Chondrocyte (in vitro differentiated cells): Measurements from ENCODE around the gene MTCH1. TPM values are rescaled to one million over a fixed set of nuclear protein-coding genes. Genes with fewer than 3 reads are reported as not detected.
"Not testable (repeated sequence)": the region's sequence is repeated elsewhere in the genome, so short reads cannot be mapped to it uniquely, and the experiment has no call there.

Experiments
- DNase-seq: peaks from one replicate; pipeline ENCODE4 v3.0.0; 2021; ENCODE audit warnings: mixed read lengths, low spot score
- H3K27ac Mint-ChIP-seq: one replicate; pipeline ENCODE4 v1.8.0; 2021; ENCODE audit warnings: mild to moderate bottlenecking, moderate library complexity, mixed read lengths; ENCODE audit not compliant: unreplicated experiment
- H3K27me3 Mint-ChIP-seq: 2 replicates; pipeline ENCODE4 v1.8.0; 2021; ENCODE audit warnings: low read depth, mixed read lengths
- H3K36me3 Mint-ChIP-seq: 2 replicates; pipeline ENCODE4 v1.8.0; 2021; ENCODE audit warnings: low read depth, mixed read lengths
- H3K4me1 Mint-ChIP-seq: 2 replicates; pipeline ENCODE4 v1.8.0; 2021; ENCODE audit warnings: low read depth, mild to moderate bottlenecking, mixed read lengths
- H3K4me3 Mint-ChIP-seq: one replicate; pipeline ENCODE4 v1.8.0; 2021; ENCODE audit warnings: mild to moderate bottlenecking, moderate library complexity, mixed read lengths; ENCODE audit not compliant: unreplicated experiment
- H3K9me3 Mint-ChIP-seq: 2 replicates; pipeline ENCODE4 v1.8.0; 2021; ENCODE audit warnings: low read depth, mixed read lengths
- CTCF ChIP-seq: fragments of 200-600 bp; sonication (generic); IDR thresholded peaks from 2 replicates; pipeline ENCODE4 v1.5.0; 2021; ENCODE audit warnings: antibody characterized with exemption, mild to moderate bottlenecking, moderate library complexity
- total RNA-seq: library from RNA; stranded (reverse); gene quantifications from 3 replicates; pipeline ENCODE4 v1.2.1, GENCODE V29; 2021

The MTCH1 gene
- total RNA-seq, 1 donor from 2014 or later = 188 TPM

GRCh38 chr6:36955136-36955535, 30.9 kb downstream of the MTCH1 start:
- no peak for DNase-seq
- no peak for TF ChIP-seq CTCF
- Mint-ChIP-seq H3K4me1 (peaks cover 3% of the 10 kb centered on the region), H3K27ac (no peak overlapping the region), H3K4me3 (no peak overlapping the region), H3K36me3 (no peaks in the 10 kb centered on the region), H3K9me3 (no peaks in the 10 kb centered on the region), H3K27me3 (no peaks in the 10 kb centered on the region)

DNA sequence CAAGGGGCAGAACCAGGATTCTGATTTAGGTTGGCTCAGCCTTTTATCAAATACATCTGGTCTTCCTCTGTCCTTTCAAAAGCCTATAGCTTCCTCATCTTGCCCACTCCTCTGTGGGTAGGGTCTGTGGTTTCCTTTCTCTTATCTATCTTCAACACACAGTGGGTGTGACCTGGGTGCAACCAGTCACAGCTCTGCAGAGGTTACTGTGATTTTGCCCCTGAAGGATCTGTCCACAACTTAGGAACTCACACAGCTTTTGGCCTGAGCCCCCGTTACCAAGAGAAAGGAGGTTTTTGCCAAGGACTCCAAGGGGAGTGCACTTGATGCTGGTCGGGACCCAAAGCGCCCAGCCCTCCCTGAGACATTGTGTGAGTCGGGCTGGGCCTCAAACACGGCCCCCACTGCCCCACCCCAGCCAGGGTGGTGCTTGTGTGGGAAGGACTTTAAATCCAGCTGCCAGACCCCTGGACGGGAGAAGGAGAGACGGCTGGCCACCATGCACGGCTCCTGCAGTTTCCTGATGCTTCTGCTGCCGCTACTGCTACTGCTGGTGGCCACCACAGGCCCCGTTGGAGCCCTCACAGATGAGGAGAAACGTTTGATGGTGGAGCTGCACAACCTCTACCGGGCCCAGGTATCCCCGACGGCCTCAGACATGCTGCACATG, 31.6 kb downstream of the MTCH1 start, which contains the start of gene PI16:
Gene PI16, plus strand, starts transcription at position 477 of the 670 bp plus-strand sequence. Its CDS starts 23 bp downstream, at position 500.
- TF ChIP-seq CTCF = no peak
- peaks cover 8% of the 10 kb centered on the region for H3K4me1 Mint-ChIP-seq
- peak; percentile 82 for DNase-seq
- H3K4me3 Mint-ChIP-seq = no peak within 1 kb of the TSS
- no peaks in the 10 kb centered on the region for H3K27me3 Mint-ChIP-seq
- H3K36me3 Mint-ChIP-seq = no peaks in the 10 kb centered on the region
- H3K27ac Mint-ChIP-seq = no peak within 1 kb of the TSS
- H3K9me3 Mint-ChIP-seq = no peaks in the 10 kb centered on the region

- H3K36me3 Mint-ChIP-seq = no peaks in the 10 kb centered on the region
- TF ChIP-seq CTCF = no peak
- no peak for DNase-seq
- peaks cover 10% of the 10 kb centered on the region for H3K4me1 Mint-ChIP-seq
- H3K4me3 Mint-ChIP-seq = no peak overlapping the region
- H3K9me3 Mint-ChIP-seq = no peaks in the 10 kb centered on the region
- H3K27me3 Mint-ChIP-seq = no peaks in the 10 kb centered on the region
- H3K27ac Mint-ChIP-seq = no peak overlapping the region
Measured at GRCh38 chr6:36953931-36954261, 32.1 kb downstream of the MTCH1 start.

DNA sequence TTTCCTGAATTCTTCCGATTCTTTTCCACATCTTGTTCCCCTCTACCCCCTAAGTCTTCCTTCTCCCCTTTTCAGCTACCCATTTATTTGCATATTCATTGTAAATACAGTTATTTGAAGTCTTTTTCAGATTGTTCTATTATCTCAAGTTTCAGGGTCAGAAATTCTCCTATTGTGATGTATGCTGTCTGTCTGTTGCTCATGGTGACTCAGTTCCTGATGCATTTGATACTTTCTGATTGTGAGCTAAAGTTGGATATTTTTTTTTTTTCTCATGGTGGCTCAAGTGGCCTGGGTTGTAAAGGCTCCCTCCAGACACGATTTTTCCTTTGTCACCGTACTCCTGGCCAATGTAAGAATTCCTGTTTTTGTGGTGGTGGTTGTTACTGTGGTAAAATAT, 36.4 kb downstream of the MTCH1 start:
- no peaks in the 10 kb centered on the region for H3K27me3 Mint-ChIP-seq
- peaks cover 10% of the 10 kb centered on the region for H3K4me1 Mint-ChIP-seq
- H3K36me3 Mint-ChIP-seq = no peaks in the 10 kb centered on the region
- no peak for TF ChIP-seq CTCF
- no peaks in the 10 kb centered on the region for H3K9me3 Mint-ChIP-seq
- DNase-seq = no peak
- peak overlapping the region; percentile 46 for H3K27ac Mint-ChIP-seq
- H3K4me3 Mint-ChIP-seq = no peak overlapping the region

GRCh38 chr6:36949076-36949475, 36.9 kb downstream of the MTCH1 start:
- H3K36me3 Mint-ChIP-seq, H3K27ac Mint-ChIP-seq, H3K27me3 Mint-ChIP-seq, H3K9me3 Mint-ChIP-seq, H3K4me3 Mint-ChIP-seq: not testable (repeated sequence)
- H3K4me1 Mint-ChIP-seq = peaks cover 10% of the 10 kb centered on the region
- peak; percentile 40 for DNase-seq
